ENCODE results near the gene TIMM17B.
"Not testable (repeated sequence)": the region's sequence is repeated elsewhere in the genome, so short reads cannot be mapped to it uniquely, and the experiment has no call there.

Gene TIMM17B

DNA sequence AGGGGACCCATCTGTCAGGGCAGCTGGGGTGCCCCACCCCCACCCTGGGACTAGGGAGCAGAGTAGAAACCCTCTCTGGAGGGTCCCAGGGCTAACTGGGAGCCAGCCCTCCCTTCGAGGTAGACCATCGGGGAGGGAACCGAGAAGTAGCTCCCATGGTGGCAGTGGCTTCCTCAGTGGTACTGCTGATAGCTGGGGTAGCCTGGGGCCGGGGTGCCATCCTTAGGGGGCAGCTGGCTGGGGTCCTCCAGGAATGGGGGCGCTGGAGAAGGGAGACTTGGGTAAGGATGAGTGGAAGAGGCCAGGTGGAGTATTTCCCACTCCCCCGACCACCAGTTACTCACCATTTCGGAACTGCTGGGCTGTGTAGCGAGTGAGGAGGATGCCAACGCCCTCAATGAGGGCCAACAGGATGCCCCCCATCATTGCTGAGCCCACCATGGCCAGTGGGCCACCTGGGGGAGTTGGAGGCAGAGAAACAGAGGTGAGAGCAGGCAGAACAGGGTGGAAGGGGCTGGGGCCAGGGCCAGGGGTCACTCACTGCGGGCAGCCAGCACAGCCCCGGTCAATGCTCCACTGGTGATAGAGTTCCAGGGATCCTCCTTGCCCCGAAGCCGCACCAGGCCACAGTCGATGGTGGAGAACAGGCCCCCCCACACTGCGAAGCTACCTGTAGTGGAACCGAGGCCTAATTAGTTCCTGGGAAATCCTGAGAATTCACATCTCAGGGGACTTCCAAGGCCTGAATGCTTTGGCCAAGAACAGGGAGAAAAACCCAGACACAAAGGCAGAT is 3.8 kb downstream of the TIMM17B start:
- no peak for DNase-seq

DNA sequence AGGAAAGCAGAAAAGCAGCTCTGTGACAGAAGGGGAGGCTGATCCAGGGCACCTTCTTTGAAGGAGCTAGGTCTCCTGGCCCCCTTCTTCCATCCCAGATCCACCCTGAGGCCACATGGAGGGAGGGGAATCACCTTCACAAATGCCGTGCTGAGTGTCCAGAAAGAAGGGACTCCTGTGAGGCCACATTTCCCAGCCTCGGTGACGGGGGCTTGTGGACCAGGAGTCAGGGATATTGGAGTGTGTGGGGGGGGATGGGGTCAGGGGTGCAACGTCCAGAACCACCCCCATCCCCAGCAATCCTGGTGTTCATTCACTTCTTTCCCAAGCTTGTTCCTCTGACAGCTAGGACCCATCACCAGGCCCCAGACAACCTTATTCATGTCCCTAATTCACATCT is 4.7 kb downstream of the TIMM17B start:
- no peak for DNase-seq

DNA sequence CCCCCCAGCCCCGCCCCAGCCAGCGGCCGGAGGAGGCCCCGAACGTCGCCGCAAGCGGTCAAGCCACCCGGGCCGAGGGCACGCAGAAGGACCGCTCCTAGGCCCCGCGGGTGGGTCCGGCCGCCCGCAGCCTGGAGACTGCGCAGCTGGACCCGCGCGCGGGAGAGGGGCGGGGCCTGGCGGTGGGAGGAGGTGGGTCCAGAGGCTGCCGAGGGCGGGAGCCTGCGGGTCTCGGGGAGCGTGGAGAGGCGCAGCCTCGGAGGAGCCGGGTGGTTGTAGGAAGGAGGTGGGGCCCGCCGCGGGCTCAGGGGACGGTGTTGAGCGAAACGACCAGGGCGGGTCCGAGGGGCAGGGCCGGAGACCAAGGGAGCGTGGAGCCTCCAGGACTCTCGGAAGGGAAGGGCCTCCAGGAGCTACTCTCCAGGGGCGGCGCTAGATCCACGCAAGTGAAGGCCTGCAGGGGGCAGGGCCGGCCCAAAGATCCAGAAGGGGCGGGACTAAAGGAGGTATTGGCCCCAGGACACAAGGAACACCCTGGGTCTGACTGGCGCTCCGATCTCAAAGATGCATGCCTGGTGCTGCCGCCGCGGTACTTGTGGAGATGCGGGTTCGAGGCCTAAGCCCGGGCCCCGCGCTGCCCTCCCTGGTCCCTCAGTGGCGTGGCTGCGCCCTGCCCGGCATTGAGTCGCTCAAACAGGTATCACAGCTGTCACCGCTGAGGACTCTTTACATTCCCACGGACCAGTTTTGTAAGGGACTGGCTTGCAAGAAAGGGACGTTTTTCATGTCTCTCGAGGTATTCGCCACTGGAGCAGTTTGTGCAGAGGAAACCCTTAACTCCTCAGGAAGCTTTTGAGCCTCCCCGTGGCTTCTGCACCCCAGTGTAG is 5.9 kb downstream of the TIMM17B start:
- peak; percentile 87 for DNase-seq

DNA sequence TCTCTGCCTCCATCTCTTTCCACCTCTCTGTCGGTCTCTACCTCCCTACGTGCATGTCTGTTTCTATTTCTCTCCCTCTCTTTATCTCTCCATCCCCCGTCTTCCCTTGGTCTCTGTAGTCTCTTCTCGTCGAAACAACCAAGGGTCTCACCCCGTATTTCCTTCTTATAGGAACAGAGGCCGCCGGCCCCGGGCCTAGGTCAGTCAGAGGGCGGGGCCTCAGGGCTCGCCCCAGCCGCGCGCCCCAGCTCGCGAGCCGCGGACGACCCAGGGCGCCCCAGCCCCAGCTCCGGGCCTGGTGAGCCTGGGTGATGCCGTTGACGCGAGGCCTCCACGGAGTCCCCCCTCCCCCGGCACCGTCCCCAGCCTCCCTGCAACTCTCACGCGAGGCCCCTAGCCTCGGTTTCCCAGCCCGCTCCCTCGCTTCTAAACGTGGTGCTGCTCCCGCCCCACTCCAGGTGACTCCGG is 6.6 kb downstream of the TIMM17B start:
- DNase-seq: no peak

DNA sequence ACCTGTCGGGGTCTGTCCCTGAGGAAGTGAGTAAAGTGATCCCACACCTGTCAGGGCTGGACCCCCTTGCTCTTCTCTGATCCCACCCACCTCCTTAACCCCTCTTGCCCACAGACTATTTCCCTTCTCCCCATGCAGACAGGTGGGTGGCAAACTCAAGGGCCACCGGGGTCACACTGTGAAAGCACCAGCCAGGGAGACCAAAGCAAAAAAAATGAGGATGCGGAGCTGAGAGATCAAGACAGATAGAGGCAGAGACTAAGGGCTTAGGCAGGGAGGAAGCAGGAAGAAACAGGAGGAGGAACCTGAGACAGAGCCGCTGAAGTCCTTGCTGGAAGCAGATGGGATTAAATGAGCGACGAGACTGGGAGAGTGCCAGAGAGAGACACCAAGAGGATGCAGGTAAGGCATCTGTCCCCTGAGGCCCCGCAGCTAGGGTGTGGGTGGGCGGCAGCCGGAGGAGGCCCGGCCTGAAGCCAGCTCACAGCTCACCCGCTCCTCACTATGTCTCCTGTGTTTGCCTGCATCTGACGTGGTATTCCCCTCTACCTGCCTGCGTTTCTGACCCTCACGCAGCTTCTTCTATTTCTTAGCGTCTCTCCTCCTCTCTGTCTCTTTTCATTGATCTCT is 7.2 kb downstream of the TIMM17B start:
- DNase-seq: no peak

DNA sequence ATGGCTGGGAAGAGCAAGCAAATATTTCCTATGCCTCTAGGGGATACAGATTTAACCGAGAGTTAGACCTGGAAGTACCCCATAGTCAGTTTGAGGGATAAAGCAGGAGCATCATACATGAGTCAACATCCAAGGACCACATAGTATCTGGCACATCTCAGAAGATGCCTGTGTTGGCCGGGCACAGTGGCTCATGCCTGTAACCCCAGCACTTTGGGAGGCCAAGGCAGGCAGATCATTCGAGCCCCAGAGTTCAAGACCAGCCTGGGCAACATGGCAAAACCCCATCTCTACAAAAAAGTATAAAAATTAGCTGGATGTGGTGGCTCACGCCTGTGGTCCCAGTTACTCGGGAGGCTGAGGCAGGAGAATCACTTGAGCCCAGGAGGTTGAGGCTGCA is 11.0 kb downstream of the TIMM17B start:
- DNase-seq: not testable (repeated sequence)

DNA sequence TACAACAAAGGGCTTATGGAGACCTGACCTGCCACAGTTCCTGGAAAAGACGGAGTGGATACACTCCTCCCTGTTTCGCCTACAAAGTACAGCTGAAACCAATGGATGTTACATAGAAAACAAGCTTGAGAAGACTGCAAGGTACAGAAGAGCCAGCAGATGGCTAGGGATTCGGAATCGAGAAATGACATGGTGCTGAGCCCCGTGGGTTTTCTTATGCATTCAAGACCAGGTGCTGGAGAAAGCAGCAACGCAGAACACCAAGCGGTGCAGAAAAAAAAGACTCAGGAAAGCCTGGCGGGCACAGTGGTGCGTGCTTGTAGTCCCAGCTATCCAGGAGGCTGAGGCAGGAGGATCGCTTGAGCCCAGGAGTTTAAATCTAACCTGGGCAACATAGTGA is 13.8 kb downstream of the TIMM17B start:
- DNase-seq: no peak

DNA sequence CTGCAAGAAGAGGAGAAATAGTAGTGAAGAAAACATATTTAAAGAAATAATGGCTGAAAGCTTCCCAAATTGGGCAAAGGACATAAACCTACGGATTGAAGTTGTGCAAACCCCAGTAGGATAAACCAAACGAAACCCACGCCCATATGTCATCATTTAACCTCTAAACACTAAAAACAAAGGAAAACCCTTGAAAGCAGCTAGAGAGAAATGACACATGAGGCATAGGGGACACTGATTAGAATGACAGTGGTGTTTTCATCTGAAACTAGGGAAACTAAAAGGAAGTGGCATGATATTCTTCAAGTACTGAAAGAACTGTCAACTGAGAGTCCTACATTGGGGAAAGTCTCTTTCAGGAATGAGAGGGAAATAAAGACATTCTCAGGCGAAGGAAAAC is 20.6 kb downstream of the TIMM17B start:
- DNase-seq: not testable (repeated sequence)

DNA sequence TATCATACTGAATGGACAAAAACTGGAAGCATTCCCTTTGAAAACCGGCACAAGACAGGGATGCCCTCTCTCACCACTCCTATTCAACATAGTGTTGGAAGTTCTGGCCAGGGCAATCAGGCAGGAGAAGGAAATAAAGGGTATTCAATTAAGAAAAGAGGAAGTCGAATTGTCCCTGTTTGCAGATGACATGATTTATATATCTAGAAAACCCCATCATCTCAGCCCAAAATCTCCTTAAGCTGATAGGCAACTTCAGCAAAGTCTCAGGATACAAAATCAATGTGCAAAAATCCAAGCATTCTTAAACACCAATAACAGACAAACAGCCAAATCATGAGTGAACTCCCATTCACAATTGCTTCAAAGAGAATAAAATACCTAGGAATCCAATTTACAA is 25.6 kb downstream of the TIMM17B start:
- not testable (repeated sequence) for DNase-seq

DNA sequence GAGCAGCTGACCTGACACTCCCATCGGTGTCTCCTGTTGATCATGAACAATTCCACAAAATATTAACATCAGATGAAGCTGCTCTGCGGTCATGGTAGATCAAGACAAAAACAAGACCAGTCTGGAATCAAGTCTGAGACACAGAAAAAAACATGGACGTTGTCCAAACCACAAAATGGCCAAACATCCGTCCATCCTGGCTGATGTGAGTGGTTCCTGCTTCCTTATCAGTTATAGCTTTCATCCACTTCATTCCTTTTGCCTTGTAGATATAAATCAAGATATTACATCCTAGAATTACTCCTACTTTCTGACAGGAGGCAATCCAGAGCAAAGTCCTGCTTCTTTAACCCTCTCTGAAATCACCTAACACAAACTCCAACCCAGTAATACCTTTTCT is 33.4 kb downstream of the TIMM17B start:
- peak; percentile 48 for DNase-seq

DNA sequence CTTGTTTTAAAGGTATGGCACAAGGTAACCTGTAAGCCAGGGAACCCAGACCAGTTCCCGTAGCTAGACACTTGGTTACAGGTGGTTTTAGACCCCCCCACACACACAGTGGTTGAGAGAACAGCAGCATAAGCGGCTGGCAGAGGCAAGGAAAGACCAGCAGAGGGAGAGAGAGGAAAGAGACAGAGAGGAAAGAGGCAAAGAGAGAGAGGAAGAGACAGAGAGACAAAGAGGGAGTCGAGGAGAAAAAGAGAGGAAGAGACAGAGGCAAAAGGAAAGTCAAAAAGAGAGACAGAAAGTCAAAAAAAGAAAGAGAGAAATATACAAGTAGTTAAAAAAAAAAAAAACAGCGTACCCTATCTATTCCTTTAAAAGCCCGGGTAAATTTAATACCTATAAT is 42.7 kb downstream of the TIMM17B start:
- no peak for DNase-seq

DNA sequence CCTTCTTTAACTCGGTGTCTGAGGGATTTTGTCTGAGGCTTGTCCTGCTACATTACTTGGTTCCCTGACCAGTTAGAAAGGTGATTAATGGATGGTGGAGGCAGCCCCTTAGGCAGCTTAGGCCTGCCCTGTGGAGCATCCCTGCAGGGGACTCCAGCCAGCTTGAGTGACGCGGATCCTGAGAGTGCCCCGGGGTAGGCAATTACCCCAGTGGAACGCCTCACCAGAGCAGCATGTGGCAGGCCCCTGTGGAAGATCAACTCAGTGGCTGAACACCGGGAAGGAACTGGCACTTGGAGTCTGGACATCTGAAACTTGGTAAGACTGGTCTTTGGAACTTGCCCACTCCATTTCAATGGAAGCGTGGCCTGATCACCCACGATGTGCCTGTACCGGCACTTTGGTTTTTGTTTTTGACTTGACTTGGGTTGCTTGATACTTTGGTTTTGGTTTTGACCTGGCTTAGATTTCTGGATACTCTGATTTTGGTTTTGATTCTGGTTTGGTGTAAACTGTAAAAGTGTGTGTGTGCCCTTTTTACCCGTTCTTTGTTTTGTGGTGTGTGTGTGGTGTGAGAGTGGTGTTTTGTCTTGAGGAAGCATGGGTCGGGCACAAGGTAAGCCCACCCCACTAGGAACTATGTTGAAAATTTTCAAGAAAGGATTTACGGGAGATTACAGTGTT is 43.3 kb downstream of the TIMM17B start:
- DNase-seq: not testable (repeated sequence)

DNA sequence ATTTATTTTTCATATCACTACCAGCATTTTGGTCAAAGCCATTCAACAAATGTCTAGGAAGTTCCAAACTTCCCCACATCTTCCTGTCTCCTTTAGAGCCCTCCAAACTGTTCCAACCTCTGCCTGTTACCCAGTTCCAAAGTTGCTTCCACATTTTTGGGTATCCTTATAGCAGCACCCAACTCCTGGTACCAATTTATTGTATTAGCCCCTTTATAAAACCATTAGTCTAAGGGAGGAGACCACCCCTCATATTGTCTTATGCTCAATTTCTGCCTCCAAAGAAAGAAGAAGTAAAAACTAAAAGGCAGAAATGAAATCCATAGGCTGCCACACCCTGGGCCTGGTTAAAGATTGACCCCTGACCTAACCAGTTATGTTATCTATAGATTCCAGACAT is 44.1 kb downstream of the TIMM17B start:
- not testable (repeated sequence) for DNase-seq

DNA sequence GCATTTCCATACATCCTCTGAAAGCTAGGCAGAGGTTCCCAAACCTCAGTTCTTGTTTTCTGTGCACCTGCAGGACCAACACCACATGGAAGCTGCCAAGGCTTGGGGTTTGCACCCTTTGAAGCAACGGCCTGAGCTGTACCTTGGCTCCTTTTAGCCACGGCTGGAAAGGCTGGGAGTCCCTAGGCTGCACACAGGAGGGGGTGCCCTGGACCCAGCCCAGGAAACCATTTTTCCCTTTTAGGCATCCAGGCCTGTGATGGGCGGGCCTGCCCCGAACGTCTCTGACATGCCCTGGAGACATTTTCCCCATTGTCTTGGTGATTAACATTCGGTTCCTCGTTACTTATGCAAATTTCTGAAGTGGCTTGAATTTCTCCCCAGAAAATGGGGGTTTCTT is 44.7 kb downstream of the TIMM17B start:
- no peak for DNase-seq

DNA sequence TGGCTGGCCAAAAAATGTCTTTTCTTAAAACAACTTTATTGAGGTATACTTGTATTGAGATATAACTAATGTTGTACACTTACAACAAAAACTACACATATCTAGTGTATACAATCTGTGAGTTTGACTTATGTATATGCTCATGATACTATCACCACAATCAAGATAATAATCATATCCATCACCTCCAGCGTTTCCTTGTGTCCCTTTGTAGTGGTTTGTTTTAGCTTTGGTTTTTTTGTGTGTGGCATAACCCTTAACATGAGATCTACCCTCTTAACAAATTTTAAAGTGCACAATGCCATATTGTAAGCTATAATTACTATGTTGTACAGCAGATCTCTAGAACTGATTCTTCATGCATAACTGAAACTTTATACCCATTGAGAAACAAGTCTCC is 48.7 kb downstream of the TIMM17B start:
- DNase-seq: no peak
